B cell (primary cell): ENCODE measurements around the gene GXYLT1. TPM values are rescaled to one million over a fixed set of nuclear protein-coding genes. Genes with fewer than 3 reads are reported as not detected.
A peak's percentile ranks its signal among the peaks of the same experiment; 100 is the strongest.

Source experiments
- ATAC-seq: fragments of 200-7000 bp; cut with Tn5 transposase; one replicate; pipeline ENCODE4 v1.10.0; 2021; ENCODE audit warnings: low read depth, mild to moderate bottlenecking, moderate number of reproducible peaks, moderate library complexity
- CTCF ChIA-PET: fragments of 350-600 bp; sonication (Branson Sonifier 250); formaldehyde crosslinking; loops from one replicate; lab custom pipeline; 2021; ENCODE audit warnings: antibody characterized with exemption, inconsistent platforms; lab: Charles Lee
- POLR2A ChIA-PET: fragments of 350-600 bp; sonication (Branson Sonifier 250); formaldehyde crosslinking; loops from one replicate; lab custom pipeline; 2021; ENCODE audit warnings: antibody characterized with exemption; lab: Charles Lee
- DNase-seq: peaks from one replicate; pipeline ENCODE4 v3.0.0; 2013
- H2AFZ ChIP-seq: 2 replicates; pipeline ENCODE4 v1.6.1; 2012; ENCODE audit warnings: mild to moderate bottlenecking, low read depth, low read length; ENCODE audit not compliant: insufficient read depth, poor library complexity, severe bottlenecking
- H3K27ac ChIP-seq, 2 donors: 1 replicate in 1 of 2; 2 replicates in 1 of 2; pipeline ENCODE4 v1.5.1; 2012 to 2013; ENCODE audit warnings: low read length in 2 of 2, mild to moderate bottlenecking in 2 of 2, moderate library complexity in 1 of 2
- H3K27me3 ChIP-seq, 4 experiments: fragments of 200-600 bp in 1 of 4; sonication (generic) in 1 of 4; replicated peaks in 1 of 4; 1 replicate in 2 of 4; 2 replicates in 2 of 4; pipeline versions ENCODE4 v1.6.1 to v1.7.0; 2013 to 2016; ENCODE audit warnings: low read length in 3 of 4, mild to moderate bottlenecking in 2 of 4, mixed read lengths in 1 of 4, moderate library complexity in 1 of 4; ENCODE audit not compliant: insufficient read depth in 4 of 4, control insufficient read depth in 3 of 4; ENCODE audit errors: control extremely low read depth in 1 of 4
- H3K36me3 ChIP-seq, 2 experiments: replicated peaks in 1 of 2; 1 replicate in 1 of 2; 2 replicates in 1 of 2; pipeline versions ENCODE4 v1.6.1 to v1.7.1; 2013; ENCODE audit warnings: low read length in 1 of 2; ENCODE audit not compliant: insufficient read depth in 2 of 2, control insufficient read depth in 1 of 2; ENCODE audit errors: control extremely low read depth in 1 of 2, extremely low read depth in 1 of 2
- H3K4me1 ChIP-seq, 2 donors: fragments of 200-600 bp in 1 of 2; sonication (generic) in 1 of 2; 1 replicate in 1 of 2; 2 replicates in 1 of 2; pipeline versions ENCODE4 v1.5.1 to v1.6.1; 2013 to 2017; ENCODE audit warnings: low read length in 2 of 2; ENCODE audit not compliant: control insufficient read depth in 2 of 2, insufficient read depth in 2 of 2
- H3K4me2 ChIP-seq: replicated peaks from 2 replicates; pipeline ENCODE3; 2012; ENCODE audit warnings: mild to moderate bottlenecking, low read depth, low read length; ENCODE audit not compliant: poor library complexity, severe bottlenecking
- H3K4me3 ChIP-seq, 5 experiments: fragments of 200-600 bp in 1 of 5; sonication (generic) in 1 of 5; 1 replicate in 3 of 5; 2 replicates in 2 of 5; pipeline versions ENCODE4 v1.5.1 to v1.7.0; 2011 to 2016; ENCODE audit warnings: low read length in 4 of 5, mild to moderate bottlenecking in 4 of 5, low read depth in 2 of 5, control low read depth in 1 of 5, moderate library complexity in 1 of 5; ENCODE audit not compliant: insufficient read depth in 1 of 5; ENCODE audit errors: control extremely low read depth in 1 of 5, extremely low read depth in 1 of 5
- H3K79me2 ChIP-seq: fragments of 200-600 bp; sonication (generic); one replicate; pipeline ENCODE4 v1.6.0; 2016; ENCODE audit warnings: low read length; ENCODE audit not compliant: control insufficient read depth, insufficient read depth
- H3K9ac ChIP-seq: fragments of 200-600 bp; sonication (generic); 2 replicates; pipeline ENCODE4 v1.6.1; 2017; ENCODE audit warnings: mild to moderate bottlenecking, low read length, moderate library complexity
- H3K9me3 ChIP-seq, 3 donors: one replicate each; pipeline versions ENCODE4 v1.6.1 to v1.7.1; 2013; ENCODE audit warnings: low read length in 2 of 3; ENCODE audit not compliant: control insufficient read depth in 2 of 3, insufficient read depth in 1 of 3; ENCODE audit errors: control extremely low read depth in 1 of 3
- H4K20me1 ChIP-seq: 2 replicates; pipeline ENCODE4 v1.6.0; 2012; ENCODE audit warnings: mild to moderate bottlenecking, low read length; ENCODE audit not compliant: insufficient read depth, control insufficient read depth, poor library complexity, severe bottlenecking
- H3K27ac Mint-ChIP-seq: one replicate; pipeline ENCODE4 v1.8.0; 2021; ENCODE audit warnings: mixed read lengths
- H3K27me3 Mint-ChIP-seq: one replicate; pipeline ENCODE4 v1.8.0; 2021; ENCODE audit warnings: mixed read lengths
- H3K4me1 Mint-ChIP-seq: one replicate; pipeline ENCODE4 v1.8.0; 2021; ENCODE audit warnings: mixed read lengths
- H3K4me3 Mint-ChIP-seq: one replicate; pipeline ENCODE4 v1.8.0; 2021; ENCODE audit warnings: mixed read lengths
- H3K9me3 Mint-ChIP-seq: one replicate; pipeline ENCODE4 v1.8.0; 2022; ENCODE audit warnings: mixed read lengths; ENCODE audit not compliant: insufficient read depth
- CTCF ChIP-seq: fragments of 200-600 bp; IDR thresholded peaks from one replicate; pipeline ENCODE4 v1.8.0; 2022; ENCODE audit warnings: antibody characterized with exemption, mild to moderate bottlenecking
- EZH2 ChIP-seq: IDR thresholded peaks from 2 replicates; pipeline ENCODE4 v1.6.1; 2012; ENCODE audit warnings: borderline replicate concordance, low read depth, mild to moderate bottlenecking, moderate library complexity, low read length; ENCODE audit not compliant: insufficient read depth, poor library complexity, severe bottlenecking
- WGBS: methylation state at CpG from one replicate; pipeline ENCODE4 v1.1.5; 2013; ENCODE audit warnings: missing lambda C conversion rate; ENCODE audit not compliant: insufficient coverage; 5-methylcytosine and 5-hydroxymethylcytosine counted together
- intact Hi-C: fragments of 100-400 bp; cut with micrococcal nuclease; formaldehyde crosslinking; loops from one replicate; pipeline ENCODE4 v1.10.0; 2022
- polyA minus RNA-seq: library from RNA; depleted of rRNA, polyadenylated mRNA; stranded (reverse); fragments of >200 nt; gene quantifications from 2 replicates; pipeline ENCODE4 v1.2.3, GENCODE V29; 2012
- polyA plus RNA-seq: library from polyadenylated mRNA; depleted of rRNA; stranded (reverse); fragments of >200 nt; gene quantifications from 2 replicates; pipeline ENCODE4 v1.2.3, GENCODE V29; 2012
- total RNA-seq, 2 donors: library from RNA; stranded (reverse); fragments of 120-200 nt in 1 of 2; gene quantifications; 1 replicate in 1 of 2; 2 replicates in 1 of 2; pipeline versions ENCODE4 v1.2.3 to v1.2.4, GENCODE V29; 2013 to 2022

The GXYLT1 gene, protein sequence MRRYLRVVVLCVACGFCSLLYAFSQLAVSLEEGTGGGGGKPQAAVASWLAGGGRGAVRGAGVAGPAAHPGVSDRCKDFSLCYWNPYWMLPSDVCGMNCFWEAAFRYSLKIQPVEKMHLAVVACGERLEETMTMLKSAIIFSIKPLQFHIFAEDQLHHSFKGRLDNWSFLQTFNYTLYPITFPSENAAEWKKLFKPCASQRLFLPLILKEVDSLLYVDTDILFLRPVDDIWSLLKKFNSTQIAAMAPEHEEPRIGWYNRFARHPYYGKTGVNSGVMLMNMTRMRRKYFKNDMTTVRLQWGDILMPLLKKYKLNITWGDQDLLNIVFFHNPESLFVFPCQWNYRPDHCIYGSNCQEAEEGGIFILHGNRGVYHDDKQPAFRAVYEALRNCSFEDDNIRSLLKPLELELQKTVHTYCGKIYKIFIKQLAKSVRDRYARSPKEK
- total RNA-seq (9.4 and 10.4 TPM in 2 replicates), polyA plus RNA-seq (2.0 and 3.3 TPM in 2 replicates), polyA minus RNA-seq (2.7 and 3.1 TPM in 2 replicates)
- total RNA-seq (2013) = 6.7 TPM

- CTCF ChIA-PET = interaction anchor here (0.6 to 1.3 kb wide), 6 partner anchors 15 to 331 kb away, joined by 3 to 4 read pairs (median 3); no protein-coding TSS in a partner anchor
- Mint-ChIP-seq H3K9me3 (no peaks in the 10 kb centered on the region), H3K27ac (peak within 1 kb of the TSS; percentile 88), H3K4me1 (peaks cover 40% of the 10 kb centered on the region), H3K4me3 (peak within 1 kb of the TSS; percentile 94), H3K27me3 (no peaks in the 10 kb centered on the region)
- Histone ChIP-seq H3K4me3 (peak within 1 kb of the TSS; percentile 60 to 78 (median 74)), H3K79me2 (peaks cover 42% of the 10 kb centered on the region), H2AFZ (peak within 1 kb of the TSS; percentile 95), H3K36me3 (no peaks in the 10 kb centered on the region), H3K9me3 (no peaks in the 10 kb centered on the region), H3K27me3 (no peaks in the 10 kb centered on the region), H3K27ac (peak within 1 kb of the TSS in 1 of 2 donors; percentile 68), H3K4me2 (peak within 1 kb of the TSS; percentile 78), H3K4me1 (peaks cover 21 to 27% of the 10 kb centered on the region in 2 donors), H3K9ac (peak within 1 kb of the TSS; percentile 77), H4K20me1 (no peaks in the 10 kb centered on the region)
- under 1% methylated on average over 100 of the region's 106 CpGs for WGBS
- DNase-seq (peak; percentile 90), ATAC-seq (peak; percentile 91)
- no peak for TF ChIP-seq CTCF
- no peak for TF ChIP-seq EZH2
- intact Hi-C loops = loop anchor here (1.0 to 10.0 kb wide), 6 partner anchors 47 to 1690 kb away; partner anchors contain the start of genes PPHLN1, TMEM117, YAF2 and ZCRB1
- POLR2A ChIA-PET = interaction anchor here (0.6 kb wide), 1 partner anchor 19 kb away, joined by 5 read pairs; no protein-coding TSS in a partner anchor
Observed at GRCh38 chr12:42144408-42145196, at the start of gene GXYLT1. Gene GXYLT1, minus strand, starts transcription at chr12:42144874. Its CDS starts 228 bp downstream, at chr12:42144646.
